Myocyte (in vitro differentiated cells): ENCODE results near the gene CELA3A. TPM values are rescaled to one million over a fixed set of nuclear protein-coding genes. Genes with fewer than 3 reads are reported as not detected.
A peak's percentile ranks its signal among the peaks of the same experiment; 100 is the strongest.
"Not testable (repeated sequence)": the region's sequence is repeated elsewhere in the genome, so short reads cannot be mapped to it uniquely, and the experiment has no call there.

Source experiments
- DNase-seq: peaks from one replicate; pipeline ENCODE4 v3.0.0-alpha.2; 2012; ENCODE audit warnings: low read depth
- polyA plus RNA-seq: library from polyadenylated mRNA; unstranded; fragments of >200 nt; gene quantifications from one replicate; pipeline ENCODE4 v1.2.1, GENCODE V29; 2012; ENCODE audit warnings: missing spikeins
- total RNA-seq: library from RNA; depleted of rRNA; stranded (reverse); fragments of >200 nt; gene quantifications from 2 replicates; pipeline ENCODE4 v1.2.3, GENCODE V29; 2014

The CELA3A gene
- 0.78 and 2.6 TPM in 2 replicates for total RNA-seq
- 0.18 TPM for polyA plus RNA-seq

- peak; percentile 19 for DNase-seq
These were observed at the start of gene CELA3A for GRCh38 chr1:22001409-22001808. Gene CELA3A (plus strand): TSS chr1:22001657. CDS start chr1:22001675, 18 bp downstream.

GRCh38 chr1:21952786-21953520 lies 48.5 kb upstream of the CELA3A start:
- DNase-seq, result peak; percentile 79

- no peak for DNase-seq
These were observed 46.4 kb upstream of the CELA3A start for GRCh38 chr1:21955058-21955457.

DNA sequence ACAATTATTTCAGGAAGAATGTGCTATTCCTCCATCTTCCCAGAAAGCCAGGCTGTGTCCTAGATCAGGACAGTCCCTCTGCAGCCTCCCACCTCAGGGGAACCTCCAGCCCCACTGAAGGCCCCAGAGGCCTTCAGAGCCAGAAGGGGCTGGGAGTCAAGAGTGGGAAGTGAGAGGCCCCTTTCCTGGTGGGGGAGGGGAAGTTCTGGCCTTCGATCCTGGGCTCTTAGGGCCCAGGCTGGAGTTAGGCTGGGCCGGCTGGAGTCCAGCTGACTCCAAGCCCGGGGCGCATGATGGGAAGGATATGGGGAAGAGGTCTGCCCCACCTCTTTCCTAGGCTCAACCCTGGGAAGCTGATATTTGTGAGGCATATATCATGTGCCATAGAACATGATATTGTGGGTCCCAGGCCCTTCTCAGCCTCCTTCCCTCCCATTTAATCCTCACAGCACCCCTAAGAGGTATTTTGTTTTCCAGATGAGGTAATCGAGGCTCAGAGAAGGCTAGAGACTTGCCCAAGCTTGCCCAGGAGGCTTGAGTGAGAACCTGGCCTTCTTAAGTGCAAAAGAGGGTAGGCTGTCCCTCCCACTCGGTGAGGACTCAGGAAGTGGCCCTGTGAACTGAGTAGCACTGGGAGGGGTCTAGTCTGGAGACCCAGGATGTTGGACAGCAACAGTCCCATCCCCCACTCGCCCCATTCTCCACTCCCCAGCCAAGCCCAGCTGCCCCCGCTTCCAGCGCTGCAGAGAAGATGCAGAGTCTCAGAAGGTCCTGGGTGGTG lies 45.8 kb upstream of the CELA3A start:
- DNase-seq, result no peak

- peak; percentile 47 for DNase-seq
These were observed 44.5 kb upstream of the CELA3A start for GRCh38 chr1:21956720-21957552.

- no peak for DNase-seq
These were observed 40.1 kb upstream of the CELA3A start for GRCh38 chr1:21961337-21961736.

DNA sequence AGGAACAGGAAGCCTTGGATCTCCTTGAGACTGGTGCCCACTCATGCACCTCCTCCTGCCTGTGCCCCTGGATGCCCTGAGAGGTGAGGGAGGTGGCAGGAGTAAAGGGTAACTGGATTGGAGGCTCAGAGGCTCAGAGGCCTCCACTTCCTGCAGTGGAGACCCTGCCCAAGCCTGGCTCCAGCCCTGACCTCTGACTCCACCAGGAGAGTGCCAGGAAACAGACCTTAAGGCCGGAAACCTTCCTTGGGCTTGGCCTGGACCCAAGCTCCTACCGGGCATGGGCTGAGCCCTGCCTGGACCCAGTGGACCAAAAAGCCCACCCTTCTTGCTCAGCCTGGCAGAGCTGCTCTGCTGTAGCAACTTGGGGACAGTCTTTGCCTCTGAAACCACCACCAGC lies 39.7 kb upstream of the CELA3A start:
- no peak for DNase-seq

- DNase-seq, result peak; percentile 84
These were observed 37.8 kb upstream of the CELA3A start for GRCh38 chr1:21963477-21964217.

- DNase-seq, result no peak
These were observed 35.0 kb upstream of the CELA3A start for GRCh38 chr1:21966247-21967000.

- DNase-seq, result not testable (repeated sequence)
These were observed 34.2 kb upstream of the CELA3A start for GRCh38 chr1:21967216-21967615.

GRCh38 chr1:21969066-21969465 lies 32.4 kb upstream of the CELA3A start:
- DNase-seq, result not testable (repeated sequence)

GRCh38 chr1:21970523-21970922 lies 30.9 kb upstream of the CELA3A start:
- not testable (repeated sequence) for DNase-seq

DNA sequence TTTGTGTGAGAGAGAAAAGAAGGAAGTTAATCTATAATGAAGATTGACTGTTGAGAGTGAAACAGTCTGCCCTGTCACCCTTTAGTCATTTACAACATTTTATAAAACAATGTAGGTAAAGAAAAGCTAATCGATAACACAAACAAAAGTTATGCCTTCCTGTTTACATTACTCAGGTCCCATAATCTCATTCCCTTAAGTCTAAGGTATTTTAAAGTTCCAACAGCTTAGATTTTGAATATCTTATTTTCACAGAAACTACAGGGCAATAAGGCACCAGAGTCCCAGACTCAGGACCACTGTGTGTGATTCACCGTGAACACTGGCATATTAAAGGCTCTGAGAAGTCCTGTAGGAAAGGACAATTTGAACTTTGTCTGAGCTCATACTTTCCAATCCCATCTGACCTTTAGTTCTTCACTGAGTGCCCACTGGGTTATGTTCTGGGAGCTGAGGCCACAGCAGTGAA lies 28.4 kb upstream of the CELA3A start:
- not testable (repeated sequence) for DNase-seq

DNA sequence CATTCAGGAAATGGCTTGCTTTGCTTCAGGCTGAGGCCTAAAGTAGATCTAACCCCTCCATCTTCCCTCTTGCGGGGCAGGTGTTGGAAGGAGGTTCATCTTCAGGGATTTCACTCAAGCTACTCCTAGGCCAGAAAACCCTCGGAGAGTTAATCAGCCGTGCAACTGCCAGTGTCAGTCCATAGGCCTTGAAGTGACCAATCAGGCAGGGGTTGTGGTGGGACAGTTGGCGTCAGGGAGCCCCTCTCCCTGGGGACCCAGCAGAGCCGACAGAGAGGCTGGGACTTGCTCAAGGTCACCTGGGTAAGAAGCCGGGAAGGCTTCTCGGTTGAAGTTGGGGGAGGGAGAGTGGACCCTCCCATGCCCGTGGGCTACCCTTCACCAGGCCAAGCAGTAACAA lies 27.5 kb upstream of the CELA3A start:
- not testable (repeated sequence) for DNase-seq

- peak; percentile 78 for DNase-seq
These were observed 26.8 kb upstream of the CELA3A start for GRCh38 chr1:21974699-21975098.

DNA sequence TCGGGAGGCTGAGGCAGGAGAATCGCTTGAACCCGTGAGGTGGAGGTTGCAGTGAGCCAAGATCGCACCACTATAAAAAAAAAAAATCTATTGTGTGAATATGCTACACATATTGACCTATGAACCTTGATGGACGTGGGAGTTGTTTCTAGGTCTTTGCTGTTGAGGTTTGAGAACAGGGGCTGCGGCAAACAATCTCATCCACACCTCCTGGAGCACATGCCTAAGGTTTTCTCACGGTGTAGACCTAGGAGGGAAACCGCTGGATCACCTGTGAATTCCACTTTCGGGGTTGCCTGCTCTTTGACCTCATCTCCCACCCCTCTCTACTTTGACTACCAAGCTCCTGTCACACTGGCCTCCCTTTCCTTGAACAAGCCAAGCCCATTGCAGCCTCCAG lies 26.2 kb upstream of the CELA3A start:
- DNase-seq, result not testable (repeated sequence)

GRCh38 chr1:21976703-21977239 lies 24.7 kb upstream of the CELA3A start, which contains the start of gene CELA3B:
Gene CELA3B (plus strand): TSS chr1:21977022. CDS start chr1:21977040, 18 bp downstream.
- DNase-seq, result not testable (repeated sequence)

DNA sequence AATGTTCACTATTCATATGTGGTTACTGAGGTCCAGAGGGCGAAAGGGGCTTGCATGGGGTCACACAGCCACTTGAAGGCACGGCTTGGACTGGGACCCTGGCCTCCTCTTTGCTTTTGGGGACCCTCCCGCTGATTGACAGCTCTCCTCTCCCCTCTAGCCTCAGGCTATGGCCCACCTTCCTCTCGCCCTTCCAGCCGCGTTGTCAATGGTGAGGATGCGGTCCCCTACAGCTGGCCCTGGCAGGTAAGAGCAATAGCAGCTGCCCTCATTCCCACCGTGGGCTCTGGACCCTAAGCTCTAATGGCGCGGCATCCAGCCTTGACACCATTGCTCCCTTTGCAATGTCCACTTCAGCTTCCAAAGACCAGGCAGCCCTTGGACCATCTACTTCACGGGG lies 23.2 kb upstream of the CELA3A start:
- DNase-seq, result not testable (repeated sequence)

GRCh38 chr1:21980515-21981220 lies 20.8 kb upstream of the CELA3A start:
- peak; percentile 26 for DNase-seq
